Measurements from ENCODE around the gene S100A10.

- TF ChIP-seq SUZ12 (IDR thresholded peaks at IDR 0.05; ENCODE audit: extremely low read depth, insufficient read depth, insufficient read length) (no peak), YY1 (IDR thresholded peaks at IDR 0.05; ENCODE audit: insufficient read depth, insufficient read length) (no peak)
Observed at GRCh38 chr1:152039461-152039860, 45.8 kb upstream of the S100A10 start.

Measured in NT2/D1 (cell line).